ENCODE results near the gene KCND3. TPM values are rescaled to one million over a fixed set of nuclear protein-coding genes. Genes with fewer than 3 reads are reported as not detected.

Gene KCND3
- polyA plus RNA-seq, 2 donors: 0.57 to 1.6 TPM

DNA sequence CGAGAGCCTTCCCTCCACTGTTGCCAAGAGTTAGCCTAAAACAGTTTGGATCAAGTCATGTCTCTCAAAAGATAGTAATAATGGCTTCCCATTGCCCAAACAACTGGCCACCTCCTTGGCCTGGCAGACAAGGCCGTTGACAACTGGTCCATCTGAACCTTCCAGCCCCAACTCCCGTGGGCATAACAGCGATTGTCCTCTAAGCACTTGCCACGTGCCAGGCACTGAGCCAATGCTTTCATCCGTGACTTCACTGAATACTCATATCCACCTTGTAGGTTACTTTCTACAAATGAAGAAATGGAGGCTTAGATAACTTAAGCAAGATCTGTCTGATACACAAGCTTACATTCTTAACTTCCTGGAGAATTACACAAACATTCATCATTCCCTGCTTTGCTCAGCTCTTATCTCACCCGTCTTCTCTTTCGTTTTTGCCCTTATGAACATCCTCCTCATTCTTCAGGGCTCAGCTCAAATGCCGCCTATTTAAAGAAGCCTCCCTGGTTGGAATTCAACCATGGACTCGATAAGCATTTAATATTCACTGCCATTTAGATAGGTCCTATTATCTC is 106.4 kb downstream of the KCND3 start:
- H3K27ac ChIP-seq (ENCODE audit: low read depth in 2 of 2, low read length in 1 of 2): no peak overlapping the region
- H3K4me3 ChIP-seq (ENCODE audit: low read depth in 1 of 2, low read length in 2 of 2): no peak overlapping the region
- H3K4me1 ChIP-seq (ENCODE audit: control insufficient read depth in 2 of 2, insufficient read depth in 2 of 2, low read length in 1 of 2): peaks cover 0 to 5% of the 10 kb centered on the region in 2 donors
- H3K36me3 ChIP-seq (ENCODE audit: control insufficient read depth in 2 of 2, insufficient read depth in 2 of 2, low read length in 1 of 2): no peaks in the 10 kb centered on the region
- WGBS, 2 donors: 62 to 66% methylated on average over 10 of the region's 10 CpGs
- H3K9me3 ChIP-seq (ENCODE audit: control insufficient read depth in 2 of 2, insufficient read depth in 1 of 2, low read depth in 1 of 2, low read length in 1 of 2): no peaks in the 10 kb centered on the region
- no peaks in the 10 kb centered on the region for H3K27me3 ChIP-seq (ENCODE audit: control insufficient read depth in 1 of 2, insufficient read depth in 2 of 2, low read length in 2 of 2)

GRCh38 chr1:111882559-111882958 is 106.9 kb downstream of the KCND3 start:
- Histone ChIP-seq H3K4me3 (ENCODE audit: low read depth in 1 of 2, low read length in 2 of 2) (no peak overlapping the region), H3K36me3 (ENCODE audit: control insufficient read depth in 2 of 2, insufficient read depth in 2 of 2, low read length in 1 of 2) (no peaks in the 10 kb centered on the region), H3K9me3 (ENCODE audit: control insufficient read depth in 2 of 2, insufficient read depth in 1 of 2, low read depth in 1 of 2, low read length in 1 of 2) (no peaks in the 10 kb centered on the region), H3K27me3 (ENCODE audit: control insufficient read depth in 1 of 2, insufficient read depth in 2 of 2, low read length in 2 of 2) (no peaks in the 10 kb centered on the region), H3K4me1 (ENCODE audit: control insufficient read depth in 2 of 2, insufficient read depth in 2 of 2, low read length in 1 of 2) (peaks cover 0 to 2% of the 10 kb centered on the region in 2 donors), H3K27ac (ENCODE audit: low read depth in 2 of 2, low read length in 1 of 2) (no peak overlapping the region)
- 74 to 75% methylated on average over 6 of the region's 6 CpGs for WGBS, 2 donors

GRCh38 chr1:111880881-111881837 is 108.3 kb downstream of the KCND3 start:
- Histone ChIP-seq H3K36me3 (ENCODE audit: control insufficient read depth in 2 of 2, insufficient read depth in 2 of 2, low read length in 1 of 2) (no peaks in the 10 kb centered on the region), H3K4me1 (ENCODE audit: control insufficient read depth in 2 of 2, insufficient read depth in 2 of 2, low read length in 1 of 2) (peaks cover 2 to 4% of the 10 kb centered on the region in 2 donors), H3K4me3 (ENCODE audit: low read depth in 1 of 2, low read length in 2 of 2) (no peak overlapping the region), H3K27me3 (ENCODE audit: control insufficient read depth in 1 of 2, insufficient read depth in 2 of 2, low read length in 2 of 2) (no peaks in the 10 kb centered on the region), H3K27ac (ENCODE audit: low read depth in 2 of 2, low read length in 1 of 2) (peak overlapping the region in 1 of 2 donors; percentile 35), H3K9me3 (ENCODE audit: control insufficient read depth in 2 of 2, insufficient read depth in 1 of 2, low read depth in 1 of 2, low read length in 1 of 2) (no peaks in the 10 kb centered on the region)
- WGBS, 2 donors: 13 to 24% methylated on average over 17 of the region's 17 CpGs

DNA sequence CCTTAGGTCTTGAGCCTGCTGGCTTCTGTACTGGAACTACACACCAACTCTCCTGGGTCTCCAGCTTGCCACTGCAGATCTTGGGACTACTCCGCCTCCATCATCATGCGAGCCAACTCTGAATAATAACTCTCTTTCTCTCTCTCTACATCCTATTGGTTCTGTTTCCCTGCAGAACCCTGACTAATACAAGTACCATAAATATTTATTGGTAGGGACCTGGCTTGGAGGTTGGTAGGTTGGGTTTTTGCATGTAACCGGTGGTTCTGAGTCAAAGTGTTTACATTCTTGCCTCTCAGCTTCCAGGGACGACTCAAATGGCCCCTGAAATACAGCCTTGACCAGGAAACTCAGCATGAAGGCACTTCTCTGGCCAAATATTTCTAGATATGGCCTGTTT is 110.4 kb downstream of the KCND3 start:
- Histone ChIP-seq H3K4me1 (ENCODE audit: control insufficient read depth in 2 of 2, insufficient read depth in 2 of 2, low read length in 1 of 2) (peaks cover 2 to 4% of the 10 kb centered on the region in 2 donors), H3K27me3 (ENCODE audit: control insufficient read depth in 1 of 2, insufficient read depth in 2 of 2, low read length in 2 of 2) (no peaks in the 10 kb centered on the region), H3K4me3 (ENCODE audit: low read depth in 1 of 2, low read length in 2 of 2) (no peak overlapping the region), H3K9me3 (ENCODE audit: control insufficient read depth in 2 of 2, insufficient read depth in 1 of 2, low read depth in 1 of 2, low read length in 1 of 2) (no peaks in the 10 kb centered on the region), H3K36me3 (ENCODE audit: control insufficient read depth in 2 of 2, insufficient read depth in 2 of 2, low read length in 1 of 2) (no peaks in the 10 kb centered on the region), H3K27ac (ENCODE audit: low read depth in 2 of 2, low read length in 1 of 2) (no peak overlapping the region)
- 47 to 60% methylated on average over 4 of the region's 4 CpGs for WGBS, 2 donors

GRCh38 chr1:111878649-111879048 is 110.8 kb downstream of the KCND3 start:
- no peak overlapping the region for H3K27ac ChIP-seq (ENCODE audit: low read depth in 2 of 2, low read length in 1 of 2)
- H3K36me3 ChIP-seq (ENCODE audit: control insufficient read depth in 2 of 2, insufficient read depth in 2 of 2, low read length in 1 of 2): no peaks in the 10 kb centered on the region
- no peaks in the 10 kb centered on the region for H3K9me3 ChIP-seq (ENCODE audit: control insufficient read depth in 2 of 2, insufficient read depth in 1 of 2, low read depth in 1 of 2, low read length in 1 of 2)
- H3K4me3 ChIP-seq (ENCODE audit: low read depth in 1 of 2, low read length in 2 of 2): no peak overlapping the region
- 21 to 27% methylated on average over 1 of the region's 1 CpG for WGBS, 2 donors
- no peaks in the 10 kb centered on the region for H3K27me3 ChIP-seq (ENCODE audit: control insufficient read depth in 1 of 2, insufficient read depth in 2 of 2, low read length in 2 of 2)
- H3K4me1 ChIP-seq (ENCODE audit: control insufficient read depth in 2 of 2, insufficient read depth in 2 of 2, low read length in 1 of 2): peaks cover 2 to 4% of the 10 kb centered on the region in 2 donors

GRCh38 chr1:111878091-111878490 is 111.4 kb downstream of the KCND3 start:
- H3K4me3 ChIP-seq (ENCODE audit: low read depth in 1 of 2, low read length in 2 of 2): no peak overlapping the region
- no peaks in the 10 kb centered on the region for H3K36me3 ChIP-seq (ENCODE audit: control insufficient read depth in 2 of 2, insufficient read depth in 2 of 2, low read length in 1 of 2)
- no peaks in the 10 kb centered on the region for H3K27me3 ChIP-seq (ENCODE audit: control insufficient read depth in 1 of 2, insufficient read depth in 2 of 2, low read length in 2 of 2)
- H3K27ac ChIP-seq (ENCODE audit: low read depth in 2 of 2, low read length in 1 of 2): no peak overlapping the region
- H3K4me1 ChIP-seq (ENCODE audit: control insufficient read depth in 2 of 2, insufficient read depth in 2 of 2, low read length in 1 of 2): peaks cover 2 to 4% of the 10 kb centered on the region in 2 donors
- no peaks in the 10 kb centered on the region for H3K9me3 ChIP-seq (ENCODE audit: control insufficient read depth in 2 of 2, insufficient read depth in 1 of 2, low read depth in 1 of 2, low read length in 1 of 2)
- 82 to 87% methylated on average over 7 of the region's 7 CpGs for WGBS, 2 donors

DNA sequence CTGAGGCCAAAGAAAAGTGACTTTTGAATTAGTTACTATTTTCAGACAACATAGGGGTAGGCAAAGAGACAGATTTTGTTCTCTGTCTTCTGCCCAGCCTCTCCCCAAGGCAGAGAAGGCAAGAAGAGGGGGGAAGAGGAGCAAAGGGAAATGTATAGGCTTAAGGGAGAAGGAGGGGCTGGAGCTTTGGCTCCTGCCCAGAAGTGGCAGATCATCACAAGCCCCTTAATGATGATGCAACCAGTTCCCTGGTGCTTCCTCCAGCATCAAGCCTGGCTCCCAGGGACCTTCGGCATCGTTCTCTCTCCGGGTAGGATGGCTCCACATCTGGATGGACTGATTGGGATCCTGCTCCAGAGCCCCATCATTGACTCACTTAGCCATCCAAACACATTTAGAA is 112.8 kb downstream of the KCND3 start:
- 84 to 89% methylated on average over 3 of the region's 3 CpGs for WGBS, 2 donors
- no peak overlapping the region for H3K4me3 ChIP-seq (ENCODE audit: low read depth in 1 of 2, low read length in 2 of 2)
- H3K36me3 ChIP-seq (ENCODE audit: control insufficient read depth in 2 of 2, insufficient read depth in 2 of 2, low read length in 1 of 2): no peaks in the 10 kb centered on the region
- H3K4me1 ChIP-seq (ENCODE audit: control insufficient read depth in 2 of 2, insufficient read depth in 2 of 2, low read length in 1 of 2): peaks cover 2% of the 10 kb centered on the region in 2 donors
- no peaks in the 10 kb centered on the region for H3K9me3 ChIP-seq (ENCODE audit: control insufficient read depth in 2 of 2, insufficient read depth in 1 of 2, low read depth in 1 of 2, low read length in 1 of 2)
- no peaks in the 10 kb centered on the region for H3K27me3 ChIP-seq (ENCODE audit: control insufficient read depth in 1 of 2, insufficient read depth in 2 of 2, low read length in 2 of 2)
- no peak overlapping the region for H3K27ac ChIP-seq (ENCODE audit: low read depth in 2 of 2, low read length in 1 of 2)

DNA sequence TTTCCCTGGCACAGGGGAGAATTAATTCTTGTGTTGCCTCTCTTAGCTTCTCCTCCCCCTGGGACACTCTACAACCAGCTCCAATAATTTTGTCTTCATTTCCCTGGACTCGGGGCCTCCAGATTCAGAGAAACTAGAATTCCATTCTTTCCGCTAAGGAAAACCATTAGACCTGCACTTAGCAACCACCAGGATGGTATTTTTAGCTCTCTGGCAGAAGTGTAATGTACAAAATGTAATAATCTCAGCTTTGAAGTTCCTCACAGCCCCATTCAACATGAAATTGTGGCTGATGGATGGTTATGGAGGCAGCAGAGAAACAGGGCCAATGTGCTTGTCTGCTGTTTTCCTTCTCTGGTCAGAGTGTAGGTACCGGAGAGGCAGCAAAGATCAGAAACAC is 113.8 kb downstream of the KCND3 start:
- Histone ChIP-seq H3K4me1 (ENCODE audit: control insufficient read depth in 2 of 2, insufficient read depth in 2 of 2, low read length in 1 of 2) (peaks cover 2% of the 10 kb centered on the region in 2 donors), H3K27ac (ENCODE audit: low read depth in 2 of 2, low read length in 1 of 2) (no peak overlapping the region), H3K4me3 (ENCODE audit: low read depth in 1 of 2, low read length in 2 of 2) (no peak overlapping the region), H3K27me3 (ENCODE audit: control insufficient read depth in 1 of 2, insufficient read depth in 2 of 2, low read length in 2 of 2) (no peaks in the 10 kb centered on the region), H3K36me3 (ENCODE audit: control insufficient read depth in 2 of 2, insufficient read depth in 2 of 2, low read length in 1 of 2) (no peaks in the 10 kb centered on the region), H3K9me3 (ENCODE audit: control insufficient read depth in 2 of 2, insufficient read depth in 1 of 2, low read depth in 1 of 2, low read length in 1 of 2) (no peaks in the 10 kb centered on the region)
- WGBS, 2 donors: 77 to 84% methylated on average over 3 of the region's 3 CpGs

- Histone ChIP-seq H3K27ac (ENCODE audit: low read depth in 2 of 2, low read length in 1 of 2) (no peak overlapping the region), H3K4me1 (ENCODE audit: control insufficient read depth in 2 of 2, insufficient read depth in 2 of 2, low read length in 1 of 2) (peaks cover 2% of the 10 kb centered on the region in 2 donors), H3K27me3 (ENCODE audit: control insufficient read depth in 1 of 2, insufficient read depth in 2 of 2, low read length in 2 of 2) (no peaks in the 10 kb centered on the region), H3K9me3 (ENCODE audit: control insufficient read depth in 2 of 2, insufficient read depth in 1 of 2, low read depth in 1 of 2, low read length in 1 of 2) (no peaks in the 10 kb centered on the region), H3K4me3 (ENCODE audit: low read depth in 1 of 2, low read length in 2 of 2) (no peak overlapping the region), H3K36me3 (ENCODE audit: control insufficient read depth in 2 of 2, insufficient read depth in 2 of 2, low read length in 1 of 2) (no peaks in the 10 kb centered on the region)
- 77 to 80% methylated on average over 5 of the region's 5 CpGs for WGBS, 2 donors
Observed at GRCh38 chr1:111873460-111874030, 115.9 kb downstream of the KCND3 start.

Data from esophagus (tissue), 2 donors.